Activated CD8-positive, alpha-beta memory T cell treated with anti-CD3 and anti-CD28 coated beads for 36 hours (primary cell): ENCODE results near the gene IL25. TPM values are rescaled to one million over a fixed set of nuclear protein-coding genes. Genes with fewer than 3 reads are reported as not detected.
"Not testable (repeated sequence)": the region's sequence is repeated elsewhere in the genome, so short reads cannot be mapped to it uniquely, and the experiment has no call there.

Experiments used
- CTCF ChIA-PET: fragments of 350-600 bp; sonication (Branson Sonifier 250); formaldehyde crosslinking; loops from one replicate; lab custom pipeline; 2021; ENCODE audit warnings: antibody characterized with exemption; lab: Charles Lee
- POLR2A ChIA-PET: fragments of 350-600 bp; sonication (Branson Sonifier 250); formaldehyde crosslinking; loops from one replicate; lab custom pipeline; 2021; ENCODE audit warnings: antibody characterized with exemption; lab: Charles Lee
- total RNA-seq, 2 experiments: library from RNA; stranded (reverse); gene quantifications; one replicate each; pipeline ENCODE4 v1.2.3, GENCODE V29; 2021

IL25 gene
- total RNA-seq, 2 experiments from 2014 or later, result not detected

DNA sequence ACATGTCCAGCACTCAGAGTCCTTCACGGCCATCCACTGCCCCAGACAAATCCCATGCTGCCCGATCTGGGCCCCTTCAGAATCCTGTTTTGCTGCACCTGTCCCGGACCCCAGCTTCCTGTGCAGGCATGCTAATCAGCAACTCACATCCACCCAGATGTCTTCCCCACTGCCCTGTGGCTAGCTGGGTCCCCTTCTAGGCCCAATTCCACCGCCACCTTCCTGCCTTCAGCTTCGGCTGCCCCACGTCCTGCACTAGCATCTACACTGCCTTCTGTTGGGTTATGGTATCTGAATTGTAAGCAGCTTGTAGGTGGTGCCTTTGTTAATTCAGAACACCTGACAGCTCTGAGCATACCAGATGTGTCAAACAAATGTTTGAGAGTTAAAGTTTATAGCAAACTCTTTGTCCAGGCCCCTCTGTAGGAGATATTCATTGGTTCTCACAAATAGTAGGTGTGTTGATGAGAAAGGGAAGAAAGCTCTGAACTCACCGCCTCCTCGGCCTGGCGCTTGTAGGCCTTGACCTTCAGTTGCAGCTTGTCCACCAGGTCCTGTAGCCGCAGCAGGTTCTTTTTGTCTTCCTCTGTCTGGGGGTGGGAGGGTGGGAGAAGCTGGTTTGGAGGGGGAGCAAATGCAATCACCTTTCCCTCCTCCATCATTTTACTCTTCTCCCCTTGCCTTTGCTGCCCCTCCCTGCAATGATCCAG lies 10.3 kb downstream of the IL25 start:
- POLR2A ChIA-PET, result no interaction called here
- CTCF ChIA-PET, result interaction anchor here (0.7 to 1.1 kb wide), 3 partner anchors 13 to 54 kb away, joined by 3 read pairs; no protein-coding TSS in a partner anchor

GRCh38 chr14:23384364-23385080 lies 11.9 kb downstream of the IL25 start:
- CTCF ChIA-PET, result no interaction called here
- POLR2A ChIA-PET, result no interaction called here

DNA sequence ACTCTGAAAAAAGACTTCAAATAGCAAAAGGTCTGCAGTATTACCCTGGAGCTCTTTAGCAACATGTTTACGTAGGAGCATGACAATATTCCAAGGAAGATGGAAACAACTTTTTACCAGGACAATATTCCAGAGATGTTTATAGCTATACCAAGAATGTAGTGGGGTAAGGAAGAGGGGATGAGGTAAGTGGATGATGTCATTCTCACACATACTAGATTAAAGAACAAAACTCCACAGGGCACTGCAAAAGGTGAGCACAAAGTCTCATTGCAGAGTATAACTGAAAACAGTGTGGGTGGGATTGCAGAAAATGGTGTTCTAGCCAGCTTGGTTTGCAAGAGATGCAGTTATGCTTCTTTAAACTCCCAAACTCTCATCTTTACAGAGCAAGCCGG lies 12.6 kb downstream of the IL25 start:
- ChIA-PET CTCF (no interaction called here), POLR2A (no interaction called here)

DNA sequence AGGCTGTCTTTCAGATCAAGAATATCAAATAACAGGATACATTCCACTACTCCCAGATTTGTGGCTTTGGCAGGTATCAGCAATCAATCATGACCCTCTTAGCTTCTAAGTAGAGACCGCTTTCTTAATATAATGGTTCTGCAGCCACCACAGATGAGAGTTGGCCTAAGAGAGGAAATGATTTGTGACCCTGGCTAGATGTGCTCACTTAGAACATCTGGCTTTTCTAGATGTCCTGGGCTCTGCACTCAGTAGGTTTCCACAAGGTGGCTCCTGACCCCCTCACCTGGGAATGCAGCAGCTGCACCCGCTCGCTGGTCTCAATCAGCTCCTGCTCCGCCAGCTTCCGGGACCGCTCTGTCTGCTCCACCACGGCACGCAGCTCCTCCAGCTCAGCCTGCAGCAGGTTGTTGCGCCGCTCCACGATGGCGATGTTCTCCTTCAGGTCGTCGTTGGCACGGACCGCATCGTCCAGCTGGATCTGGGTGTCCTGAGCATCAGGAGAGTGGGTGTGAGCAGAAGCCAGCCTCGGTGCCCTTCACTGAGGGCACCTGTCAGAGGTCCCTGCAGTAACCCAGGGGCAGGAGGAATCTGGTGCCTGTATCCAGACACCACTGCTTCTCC lies 13.1 kb downstream of the IL25 start:
- CTCF ChIA-PET, result no interaction called here
- POLR2A ChIA-PET, result interaction anchor here (0.7 kb wide), 1 partner anchor 98 kb away, joined by 3 read pairs; no protein-coding TSS in a partner anchor

GRCh38 chr14:23386266-23386657 lies 13.7 kb downstream of the IL25 start:
- CTCF ChIA-PET, result not testable (repeated sequence)
- POLR2A ChIA-PET, result interaction anchor here (0.7 kb wide), 1 partner anchor 99 kb away, joined by 3 read pairs; no protein-coding TSS in a partner anchor

DNA sequence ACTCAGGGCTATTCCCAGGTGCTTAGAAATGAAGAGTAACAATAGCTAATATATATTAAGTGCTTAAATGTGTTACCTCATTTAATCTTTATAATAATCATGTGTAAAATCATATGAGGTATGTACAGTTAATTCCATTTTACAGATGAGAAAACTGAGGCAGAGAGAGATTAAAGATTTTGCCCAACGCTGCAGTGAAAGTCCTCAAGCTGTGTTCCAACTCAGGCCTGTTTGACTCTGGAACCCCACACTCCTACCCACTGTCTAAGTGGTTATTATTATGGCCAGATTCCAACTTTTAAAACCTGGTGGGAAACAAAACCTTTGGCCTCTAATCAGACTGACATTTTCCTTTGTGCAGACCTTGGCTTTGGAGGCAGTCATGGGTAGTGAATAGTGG lies 14.4 kb downstream of the IL25 start:
- CTCF ChIA-PET, result no interaction called here
- POLR2A ChIA-PET, result no interaction called here

DNA sequence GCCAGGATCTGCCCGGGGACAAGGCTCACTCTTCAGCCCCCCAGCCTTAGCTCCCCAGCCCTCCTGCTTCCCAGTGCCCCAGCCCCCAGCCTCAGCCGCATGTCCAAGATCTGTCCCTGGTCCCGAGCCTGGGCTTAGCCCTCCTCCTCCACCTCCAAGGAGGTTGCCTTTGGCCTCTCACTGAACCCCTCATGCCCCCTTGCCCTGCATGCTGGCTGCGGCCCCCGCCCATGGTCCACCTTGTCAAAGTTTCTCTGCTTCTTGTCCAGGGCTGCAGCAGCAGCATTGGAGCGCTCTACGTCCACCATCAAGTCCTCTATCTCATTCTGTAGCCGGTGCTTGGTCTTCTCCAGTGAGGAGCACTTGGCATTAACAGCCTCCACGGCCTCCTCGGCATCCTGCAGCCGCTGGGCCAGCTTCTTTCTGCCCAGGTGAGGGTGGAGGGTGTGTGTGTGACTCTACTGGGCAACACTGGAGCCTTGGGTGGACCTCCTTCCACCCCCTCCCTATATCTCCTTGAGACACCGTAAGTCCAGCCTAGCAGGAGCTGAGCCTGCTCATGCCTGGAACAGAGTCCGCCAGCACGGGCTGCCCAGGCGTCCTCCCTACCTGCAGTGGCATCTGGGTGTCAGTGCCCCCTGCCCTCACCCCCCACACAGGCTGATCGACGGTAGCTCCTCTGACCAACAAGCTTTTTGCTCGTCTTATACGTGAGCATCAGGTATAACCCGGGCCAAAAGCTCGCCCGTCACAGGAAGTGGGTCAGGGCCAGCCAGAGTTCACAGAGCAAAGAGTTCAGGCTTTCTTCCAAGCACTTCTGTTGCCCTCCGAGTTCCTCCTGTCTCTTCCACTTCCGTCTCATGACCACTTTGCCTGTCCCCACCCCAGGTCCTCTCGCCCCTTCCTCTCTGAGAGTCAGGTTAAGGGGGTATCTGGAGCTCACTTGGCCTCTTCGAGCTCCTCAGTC lies 15.6 kb downstream of the IL25 start:
- CTCF ChIA-PET, result no interaction called here

DNA sequence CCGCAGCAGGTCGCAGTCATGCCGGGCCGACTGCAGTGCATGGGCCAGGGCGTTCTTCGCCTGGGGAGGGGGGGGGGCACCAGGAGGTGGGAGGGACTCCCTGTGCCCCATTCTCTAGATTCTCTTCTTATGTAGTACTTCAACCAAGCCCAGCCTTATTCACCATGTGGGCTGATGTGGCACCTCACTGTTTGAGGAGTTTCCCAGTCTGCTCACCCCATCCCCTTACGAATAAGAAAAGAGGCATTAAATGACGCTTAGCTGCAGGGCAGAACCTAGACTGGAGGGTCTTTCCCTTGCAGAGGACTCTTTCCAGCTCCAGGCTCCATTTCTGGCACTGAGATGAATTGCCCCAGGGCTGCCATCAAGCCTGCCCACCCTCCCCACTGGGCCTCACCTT lies 16.4 kb downstream of the IL25 start:
- ChIA-PET POLR2A (no interaction called here), CTCF (interaction anchor here (0.7 kb wide), 1 partner anchor 9 kb away, joined by 3 read pairs; no protein-coding TSS in a partner anchor)

More for the DNA sequence above, 15.6 kb downstream of the IL25 start:
- POLR2A ChIA-PET, result no interaction called here

- CTCF ChIA-PET, result interaction anchor here (0.7 kb wide), 1 partner anchor 9 kb away, joined by 3 read pairs; no protein-coding TSS in a partner anchor
- POLR2A ChIA-PET, result no interaction called here
These were observed 16.8 kb downstream of the IL25 start for GRCh38 chr14:23389396-23389795.

- CTCF ChIA-PET, POLR2A ChIA-PET: not testable (repeated sequence)
These were observed 17.3 kb downstream of the IL25 start for GRCh38 chr14:23389871-23390270.

GRCh38 chr14:23392613-23393012 lies 20.0 kb downstream of the IL25 start:
- CTCF ChIA-PET, result interaction anchor here (0.6 kb wide), 1 partner anchor 159 kb away, joined by 3 read pairs; the partner anchor contains the start of gene ZFHX2
- POLR2A ChIA-PET, result no interaction called here

GRCh38 chr14:23396126-23396525 lies 23.5 kb downstream of the IL25 start:
- CTCF ChIA-PET, result no interaction called here
- POLR2A ChIA-PET, result no interaction called here

- CTCF ChIA-PET, result no interaction called here
- POLR2A ChIA-PET, result no interaction called here
These were observed 24.3 kb downstream of the IL25 start for GRCh38 chr14:23396781-23397407.

DNA sequence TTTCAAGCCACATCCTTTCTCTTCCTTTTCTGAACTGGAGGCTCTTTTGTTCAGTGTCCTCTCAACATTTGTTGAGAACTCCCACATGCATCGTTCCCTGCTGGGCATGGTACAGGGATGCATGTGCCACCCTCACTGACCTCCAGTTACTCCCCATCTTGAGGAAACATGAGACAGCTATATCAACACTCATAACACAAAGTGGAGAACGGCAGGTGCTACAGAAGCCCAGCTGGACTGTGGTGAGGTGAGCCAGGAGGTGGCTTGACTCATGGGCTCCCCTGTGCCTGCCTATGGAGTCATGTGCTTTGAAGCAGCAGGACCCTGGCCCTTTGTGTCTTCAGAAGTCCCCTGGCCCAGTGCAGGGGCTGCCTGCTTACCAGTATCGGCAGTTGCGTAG lies 25.7 kb downstream of the IL25 start:
- ChIA-PET POLR2A (no interaction called here), CTCF (interaction anchor here (1.5 kb wide), 1 partner anchor 18 kb away, joined by 3 read pairs; no protein-coding TSS in a partner anchor)

- POLR2A ChIA-PET, result no interaction called here
- CTCF ChIA-PET, result interaction anchor here (1.5 kb wide), 1 partner anchor 19 kb away, joined by 3 read pairs; no protein-coding TSS in a partner anchor
These were observed 26.5 kb downstream of the IL25 start for GRCh38 chr14:23399136-23399535.

DNA sequence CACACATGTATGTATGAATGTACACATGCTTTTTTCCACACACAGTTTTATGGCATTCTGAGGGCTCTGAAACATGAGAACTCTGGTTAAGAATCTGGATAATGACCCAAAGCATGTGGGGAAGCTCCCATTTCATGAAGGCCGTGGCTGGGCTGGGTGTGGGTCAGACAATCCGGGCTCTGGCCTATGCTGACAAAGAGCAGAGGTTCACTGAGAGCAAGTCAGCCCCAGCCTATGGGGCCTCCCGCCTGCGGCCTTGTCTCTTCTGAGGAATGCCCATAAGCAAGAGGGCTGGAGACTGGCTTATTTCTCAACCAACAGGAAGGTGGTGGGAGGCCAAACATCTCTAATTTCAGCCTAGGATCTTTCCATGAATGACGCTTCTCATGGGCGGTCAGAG lies 27.0 kb downstream of the IL25 start:
- POLR2A ChIA-PET, result no interaction called here
- CTCF ChIA-PET, result interaction anchor here (1.5 kb wide), 1 partner anchor 20 kb away, joined by 3 read pairs; no protein-coding TSS in a partner anchor

DNA sequence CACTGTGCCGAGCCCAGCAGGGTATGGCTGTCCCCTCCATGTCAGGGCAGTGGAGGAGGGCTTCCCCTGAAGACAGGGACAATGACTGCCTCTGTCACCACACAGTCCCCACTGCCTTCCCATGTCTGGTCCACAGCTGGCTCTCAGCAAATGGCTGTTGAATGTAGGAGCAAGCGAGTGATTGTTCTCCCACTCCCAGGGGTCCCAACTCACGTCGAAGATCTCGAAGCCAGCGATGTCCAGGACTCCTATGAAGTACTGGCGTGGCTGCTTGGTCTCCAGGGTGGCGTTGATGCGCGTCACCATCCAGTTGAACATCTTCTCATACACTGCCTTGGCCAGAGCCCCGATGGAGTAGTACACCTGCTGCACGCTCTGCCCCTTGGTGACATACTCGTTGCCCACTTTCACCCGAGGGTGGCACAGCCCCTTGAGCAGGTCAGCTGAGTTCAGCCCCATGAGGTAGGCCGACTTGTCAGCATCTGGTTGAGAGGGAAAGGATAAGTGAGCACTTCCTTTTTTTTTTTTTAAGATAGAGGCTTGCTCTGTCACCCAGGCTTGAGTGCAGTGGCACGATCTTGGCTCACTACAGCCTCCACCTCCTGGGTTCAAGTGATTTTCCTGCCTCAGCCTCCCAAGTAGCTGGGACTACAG lies 28.0 kb downstream of the IL25 start:
- POLR2A ChIA-PET, CTCF ChIA-PET: not testable (repeated sequence)

DNA sequence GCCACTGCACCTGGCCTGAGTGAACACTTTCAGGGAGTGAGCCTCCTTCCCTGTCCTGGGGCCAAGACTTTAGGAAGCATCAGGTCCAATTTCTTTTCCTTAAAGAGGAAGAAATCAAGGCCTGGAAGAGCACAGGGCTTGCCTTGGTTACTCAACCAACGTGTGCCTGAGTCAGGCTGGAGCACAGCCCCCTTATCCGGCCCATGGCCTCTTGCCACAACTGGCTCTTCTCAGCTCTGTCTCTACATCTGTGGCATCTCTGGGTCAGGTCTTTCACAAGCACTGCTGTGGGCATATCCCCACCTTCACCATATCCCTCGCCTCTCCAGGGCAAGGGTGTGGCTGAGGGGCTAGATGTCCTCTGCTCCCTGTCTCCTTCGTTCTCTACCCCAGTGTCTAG lies 28.7 kb downstream of the IL25 start:
- ChIA-PET POLR2A (no interaction called here), CTCF (no interaction called here)
